Ecto neural progenitor cell (in vitro differentiated cells): Measurements from ENCODE around the gene RNPEPL1.

Experiments used
- DNase-seq: peaks from one replicate; pipeline ENCODE4 v3.0.0-alpha.2; 2018; ENCODE audit warnings: low spot score

Gene RNPEPL1

GRCh38 chr2:240576436-240577205 is 8.3 kb downstream of the RNPEPL1 start:
- no peak for DNase-seq

GRCh38 chr2:240577281-240578109 is 9.2 kb downstream of the RNPEPL1 start:
- DNase-seq: no peak

GRCh38 chr2:240578110-240578450 is 9.8 kb downstream of the RNPEPL1 start:
- no peak for DNase-seq

- DNase-seq: no peak
Observed at GRCh38 chr2:240578488-240578887, 10.2 kb downstream of the RNPEPL1 start.

GRCh38 chr2:240579071-240579762 is 10.9 kb downstream of the RNPEPL1 start:
- DNase-seq: no peak

GRCh38 chr2:240579771-240580614 is 11.7 kb downstream of the RNPEPL1 start:
- no peak for DNase-seq

GRCh38 chr2:240581811-240582210 is 13.5 kb downstream of the RNPEPL1 start:
- no peak for DNase-seq

GRCh38 chr2:240582781-240583180 is 14.5 kb downstream of the RNPEPL1 start:
- no peak for DNase-seq

- no peak for DNase-seq
Observed at GRCh38 chr2:240583774-240584173, 15.5 kb downstream of the RNPEPL1 start.

GRCh38 chr2:240584486-240585031 is 16.3 kb downstream of the RNPEPL1 start:
- DNase-seq: no peak

GRCh38 chr2:240585101-240585500 is 16.8 kb downstream of the RNPEPL1 start:
- no peak for DNase-seq

- no peak for DNase-seq
Observed at GRCh38 chr2:240585681-240586197, 17.5 kb downstream of the RNPEPL1 start.

- peak; percentile 99 for DNase-seq
Observed at GRCh38 chr2:240586198-240586918, 18.1 kb downstream of the RNPEPL1 start, which contains the start of gene CAPN10. Gene CAPN10, plus strand, starts transcription at chr2:240586734. Its CDS starts 178 bp downstream, at chr2:240586912.

GRCh38 chr2:240586919-240587800 is 18.9 kb downstream of the RNPEPL1 start:
- DNase-seq: no peak

- DNase-seq: no peak
Observed at GRCh38 chr2:240588006-240588655, 19.8 kb downstream of the RNPEPL1 start.

GRCh38 chr2:240588669-240589068 is 20.4 kb downstream of the RNPEPL1 start:
- DNase-seq: no peak

- DNase-seq: no peak
Observed at GRCh38 chr2:240589375-240589774, 21.1 kb downstream of the RNPEPL1 start.

- no peak for DNase-seq
Observed at GRCh38 chr2:240589850-240590525, 21.7 kb downstream of the RNPEPL1 start.
